Measurements from ENCODE around the gene CMTM8.

CMTM8 gene

GRCh38 chr3:32399030-32399620, 160.6 kb downstream of the CMTM8 start:
- no peaks in the 10 kb centered on the region for H3K27me3 ChIP-seq (ENCODE audit: control insufficient read depth, insufficient read depth, low read length)
- peaks cover 13% of the 10 kb centered on the region for H3K4me1 ChIP-seq (ENCODE audit: control insufficient read depth, insufficient read depth, low read length)
- H3K9ac ChIP-seq (ENCODE audit: low read length): no peak overlapping the region
- no peaks in the 10 kb centered on the region for H3K9me3 ChIP-seq (ENCODE audit: control insufficient read depth, low read length)
- H3K4me3 ChIP-seq (ENCODE audit: low read length): no peak overlapping the region
- H3K36me3 ChIP-seq (ENCODE audit: control insufficient read depth, insufficient read depth, low read length): no peaks in the 10 kb centered on the region

GRCh38 chr3:32401126-32401525, 162.6 kb downstream of the CMTM8 start:
- Histone ChIP-seq H3K36me3 (ENCODE audit: control insufficient read depth, insufficient read depth, low read length) (no peaks in the 10 kb centered on the region), H3K4me3 (ENCODE audit: low read length) (peak overlapping the region; percentile 32), H3K27me3 (ENCODE audit: control insufficient read depth, insufficient read depth, low read length) (no peaks in the 10 kb centered on the region), H3K9me3 (ENCODE audit: control insufficient read depth, low read length) (no peaks in the 10 kb centered on the region), H3K4me1 (ENCODE audit: control insufficient read depth, insufficient read depth, low read length) (peaks cover 26% of the 10 kb centered on the region), H3K9ac (ENCODE audit: low read length) (peak overlapping the region; percentile 58)

GRCh38 chr3:32401556-32402081, 163.1 kb downstream of the CMTM8 start:
- Histone ChIP-seq H3K36me3 (ENCODE audit: control insufficient read depth, insufficient read depth, low read length) (no peaks in the 10 kb centered on the region), H3K4me1 (ENCODE audit: control insufficient read depth, insufficient read depth, low read length) (peaks cover 31% of the 10 kb centered on the region), H3K27me3 (ENCODE audit: control insufficient read depth, insufficient read depth, low read length) (no peaks in the 10 kb centered on the region), H3K9me3 (ENCODE audit: control insufficient read depth, low read length) (no peaks in the 10 kb centered on the region), H3K4me3 (ENCODE audit: low read length) (peak overlapping the region; percentile 32), H3K9ac (ENCODE audit: low read length) (peak overlapping the region; percentile 58)

- H3K9me3 ChIP-seq (ENCODE audit: control insufficient read depth, low read length): no peaks in the 10 kb centered on the region
- H3K36me3 ChIP-seq (ENCODE audit: control insufficient read depth, insufficient read depth, low read length): no peaks in the 10 kb centered on the region
- H3K27me3 ChIP-seq (ENCODE audit: control insufficient read depth, insufficient read depth, low read length): no peaks in the 10 kb centered on the region
- H3K9ac ChIP-seq (ENCODE audit: low read length): no peak overlapping the region
- peaks cover 36% of the 10 kb centered on the region for H3K4me1 ChIP-seq (ENCODE audit: control insufficient read depth, insufficient read depth, low read length)
- no peak overlapping the region for H3K4me3 ChIP-seq (ENCODE audit: low read length)
Measured at GRCh38 chr3:32403663-32404062, 165.2 kb downstream of the CMTM8 start.

- Histone ChIP-seq H3K9me3 (ENCODE audit: control insufficient read depth, low read length) (no peaks in the 10 kb centered on the region), H3K36me3 (ENCODE audit: control insufficient read depth, insufficient read depth, low read length) (no peaks in the 10 kb centered on the region), H3K4me1 (ENCODE audit: control insufficient read depth, insufficient read depth, low read length) (peaks cover 36% of the 10 kb centered on the region), H3K4me3 (ENCODE audit: low read length) (no peak overlapping the region), H3K9ac (ENCODE audit: low read length) (no peak overlapping the region), H3K27me3 (ENCODE audit: control insufficient read depth, insufficient read depth, low read length) (no peaks in the 10 kb centered on the region)
Measured at GRCh38 chr3:32404714-32405113, 166.2 kb downstream of the CMTM8 start.

GRCh38 chr3:32405155-32405554, 166.7 kb downstream of the CMTM8 start:
- no peaks in the 10 kb centered on the region for H3K36me3 ChIP-seq (ENCODE audit: control insufficient read depth, insufficient read depth, low read length)
- H3K4me1 ChIP-seq (ENCODE audit: control insufficient read depth, insufficient read depth, low read length): peaks cover 36% of the 10 kb centered on the region
- no peak overlapping the region for H3K9ac ChIP-seq (ENCODE audit: low read length)
- H3K9me3 ChIP-seq (ENCODE audit: control insufficient read depth, low read length): no peaks in the 10 kb centered on the region
- H3K27me3 ChIP-seq (ENCODE audit: control insufficient read depth, insufficient read depth, low read length): no peaks in the 10 kb centered on the region
- no peak overlapping the region for H3K4me3 ChIP-seq (ENCODE audit: low read length)

- Histone ChIP-seq H3K4me3 (ENCODE audit: low read length) (no peak overlapping the region), H3K4me1 (ENCODE audit: control insufficient read depth, insufficient read depth, low read length) (peaks cover 36% of the 10 kb centered on the region)
Measured at GRCh38 chr3:32405711-32406323, 167.3 kb downstream of the CMTM8 start.

GRCh38 chr3:32406486-32407408, 168.3 kb downstream of the CMTM8 start:
- Histone ChIP-seq H3K27me3 (ENCODE audit: control insufficient read depth, insufficient read depth, low read length) (no peaks in the 10 kb centered on the region), H3K4me3 (ENCODE audit: low read length) (no peak overlapping the region), H3K36me3 (ENCODE audit: control insufficient read depth, insufficient read depth, low read length) (no peaks in the 10 kb centered on the region), H3K4me1 (ENCODE audit: control insufficient read depth, insufficient read depth, low read length) (peaks cover 31% of the 10 kb centered on the region), H3K9ac (ENCODE audit: low read length) (no peak overlapping the region), H3K9me3 (ENCODE audit: control insufficient read depth, low read length) (no peaks in the 10 kb centered on the region)

More at GRCh38 chr3:32405711-32406323, 167.3 kb downstream of the CMTM8 start:
- Histone ChIP-seq H3K27me3 (ENCODE audit: control insufficient read depth, insufficient read depth, low read length) (no peaks in the 10 kb centered on the region), H3K36me3 (ENCODE audit: control insufficient read depth, insufficient read depth, low read length) (no peaks in the 10 kb centered on the region), H3K9ac (ENCODE audit: low read length) (no peak overlapping the region), H3K9me3 (ENCODE audit: control insufficient read depth, low read length) (no peaks in the 10 kb centered on the region)

- Histone ChIP-seq H3K27me3 (ENCODE audit: control insufficient read depth, insufficient read depth, low read length) (no peaks in the 10 kb centered on the region), H3K9me3 (ENCODE audit: control insufficient read depth, low read length) (no peaks in the 10 kb centered on the region), H3K36me3 (ENCODE audit: control insufficient read depth, insufficient read depth, low read length) (no peaks in the 10 kb centered on the region), H3K9ac (ENCODE audit: low read length) (no peak overlapping the region), H3K4me3 (ENCODE audit: low read length) (no peak overlapping the region), H3K4me1 (ENCODE audit: control insufficient read depth, insufficient read depth, low read length) (peaks cover 21% of the 10 kb centered on the region)
Measured at GRCh38 chr3:32410367-32411246, 172.1 kb downstream of the CMTM8 start.

GRCh38 chr3:32411442-32411841, 173.0 kb downstream of the CMTM8 start:
- no peaks in the 10 kb centered on the region for H3K27me3 ChIP-seq (ENCODE audit: control insufficient read depth, insufficient read depth, low read length)

GRCh38 chr3:32412887-32413286, 174.4 kb downstream of the CMTM8 start:
- Histone ChIP-seq H3K9ac (ENCODE audit: low read length) (no peak overlapping the region), H3K27me3 (ENCODE audit: control insufficient read depth, insufficient read depth, low read length) (no peaks in the 10 kb centered on the region), H3K4me3 (ENCODE audit: low read length) (no peak overlapping the region), H3K9me3 (ENCODE audit: control insufficient read depth, low read length) (no peaks in the 10 kb centered on the region), H3K36me3 (ENCODE audit: control insufficient read depth, insufficient read depth, low read length) (no peaks in the 10 kb centered on the region), H3K4me1 (ENCODE audit: control insufficient read depth, insufficient read depth, low read length) (peaks cover 8% of the 10 kb centered on the region)

More at GRCh38 chr3:32411442-32411841, 173.0 kb downstream of the CMTM8 start:
- Histone ChIP-seq H3K4me3 (ENCODE audit: low read length) (no peak overlapping the region), H3K4me1 (ENCODE audit: control insufficient read depth, insufficient read depth, low read length) (peaks cover 14% of the 10 kb centered on the region), H3K9me3 (ENCODE audit: control insufficient read depth, low read length) (no peaks in the 10 kb centered on the region), H3K9ac (ENCODE audit: low read length) (no peak overlapping the region), H3K36me3 (ENCODE audit: control insufficient read depth, insufficient read depth, low read length) (no peaks in the 10 kb centered on the region)

Data from mucosa of stomach (tissue), 1 donor.